Adrenal gland (tissue), 12 donors: ENCODE results near the gene GIMAP1. TPM values are rescaled to one million over a fixed set of nuclear protein-coding genes. Genes with fewer than 3 reads are reported as not detected.

ENCODE experiments used
- DNase-seq, 7 donors: peaks; one replicate each; pipeline ENCODE4 v3.0.0-alpha.2; 2019 to 2020
- H3K27ac ChIP-seq, 5 donors: fragments of 200-600 bp; sonication (generic) in 4 of 5; 1 replicate in 3 of 5; 2 replicates in 2 of 5; pipeline versions ENCODE4 v1.5.1 to v1.8.0; 2016 to 2020; ENCODE audit warnings: mild to moderate bottlenecking in 1 of 5
- H3K27me3 ChIP-seq: fragments of 200-600 bp; 2 replicates; pipeline ENCODE4 v1.8.0; 2021
- H3K36me3 ChIP-seq, 2 donors: fragments of 200-600 bp; replicated peaks in 1 of 2; 1 replicate in 1 of 2; 2 replicates in 1 of 2; pipeline versions ENCODE4 v1.5.1 to v1.8.0; 2018 to 2022
- H3K4me1 ChIP-seq, 2 donors: fragments of 200-600 bp; replicated peaks in 1 of 2; 1 replicate in 1 of 2; 2 replicates in 1 of 2; pipeline versions ENCODE4 v1.5.1 to v1.8.0; 2018 to 2021
- H3K4me3 ChIP-seq, 4 donors: fragments of 200-600 bp; sonication (generic) in 3 of 4; one replicate each; pipeline ENCODE4 v1.5.1; 2016 to 2018
- H3K9me3 ChIP-seq, 3 donors: fragments of 200-600 bp; sonication (generic) in 1 of 3; replicated peaks in 1 of 3; 1 replicate in 2 of 3; 2 replicates in 1 of 3; pipeline versions ENCODE4 v1.5.1 to v1.8.0; 2016 to 2021
- POLR2A ChIP-seq, 2 donors: fragments of 450-650 bp; IDR thresholded peaks; one replicate each; pipeline ENCODE4 v1.6.1; 2017; ENCODE audit warnings: antibody characterized with exemption in 2 of 2, mild to moderate bottlenecking in 2 of 2, moderate library complexity in 1 of 2
- WGBS, 4 donors: extraction: QIAGEN DNeasy Blood & Tissue Kit in 2 of 4; methylation state at CpG; one replicate each; pipeline versions ENCODE4 v1.1.5 to v1.1.7; 2013 to 2017; 5-methylcytosine and 5-hydroxymethylcytosine counted together
- intact Hi-C, 2 donors: fragments of 100-400 bp; cut with DNase I; formaldehyde crosslinking; loops; one replicate each; pipeline versions ENCODE4 v1.14.1 to v1.15.0; 2022 to 2023
- polyA plus RNA-seq, 3 donors: library from polyadenylated mRNA; stranded (reverse); fragments of 200-250 nt in 2 of 3; fragments of 350-450 nt in 1 of 3; fragmentation: Illumina TruSeq in 1 of 3; extraction: RNeasy Lipid Tissue Mini Kit (QIAGEN cat#74804) in 1 of 3; gene quantifications; one replicate each; pipeline ENCODE4 v1.2.3, GENCODE V29; 2013 to 2014
- total RNA-seq, 9 donors: library from RNA; depleted of rRNA in 4 of 9; stranded (reverse); fragments of >200 nt in 4 of 9; fragments of 120-200 nt in 1 of 9; fragmentation: NEBNext Ultra II Directional in 1 of 9; extraction: Animal tissue kit (Norgen Biotek cat#: 25700) in 1 of 9; gene quantifications; one replicate each; pipeline versions ENCODE4 v1.1.0 to v1.2.4, GENCODE V29; 2013 to 2023
- TF ChIP-seq, protein P1 (sequence below), 6 experiments: fragments of 450-650 bp in 4 of 6; fragments of 200-600 bp in 2 of 6; sonication (generic) in 1 of 6; IDR thresholded peaks; 1 replicate in 5 of 6; 2 replicates in 1 of 6; pipeline versions ENCODE4 v1.5.1 to v1.8.0; 2016 to 2021; ENCODE audit warnings: antibody characterized with exemption in 6 of 6, mild to moderate bottlenecking in 2 of 6, moderate library complexity in 1 of 6
- donor health status: healthy with polysubstance abuse.
- donor health status: Bipolar disorder and iron deficiency.
- donor health status: DM: yes; HTN: yes; CAD: no.
- donor health status: DM: no; HTN: no; CAD: no.
- donor health status: DM: no; HTN: no; CAD: no.
- donor health status: DM: yes; HTN: yes; CAD: no.

GIMAP1 gene
- total and polyA plus RNA-seq, 12 donors = 1.5 to 11.2 (median 5.6) TPM

DNA sequence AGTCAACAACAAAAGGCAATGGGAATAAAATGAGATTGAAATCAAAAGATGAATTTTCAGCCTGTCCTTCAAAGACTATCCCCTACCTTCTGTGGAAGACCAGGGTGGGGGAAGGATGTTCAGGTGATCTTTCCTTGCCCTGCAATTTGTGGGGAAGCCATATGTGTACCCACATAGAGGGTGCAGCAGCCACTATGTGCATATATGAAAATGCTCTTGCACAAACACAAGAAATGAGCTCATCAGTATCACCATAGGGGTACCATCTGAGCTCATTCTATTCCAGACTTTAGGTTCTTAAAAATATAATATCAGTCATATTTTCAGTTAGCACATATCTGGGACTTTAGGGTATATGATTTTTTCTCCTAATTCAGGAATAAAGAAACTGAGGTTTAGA, 38.5 kb downstream of the GIMAP1 start:
- no peak for TF ChIP-seq POLR2A (IDR thresholded peaks at IDR 0.05)
- TF ChIP-seq, protein P1, sequence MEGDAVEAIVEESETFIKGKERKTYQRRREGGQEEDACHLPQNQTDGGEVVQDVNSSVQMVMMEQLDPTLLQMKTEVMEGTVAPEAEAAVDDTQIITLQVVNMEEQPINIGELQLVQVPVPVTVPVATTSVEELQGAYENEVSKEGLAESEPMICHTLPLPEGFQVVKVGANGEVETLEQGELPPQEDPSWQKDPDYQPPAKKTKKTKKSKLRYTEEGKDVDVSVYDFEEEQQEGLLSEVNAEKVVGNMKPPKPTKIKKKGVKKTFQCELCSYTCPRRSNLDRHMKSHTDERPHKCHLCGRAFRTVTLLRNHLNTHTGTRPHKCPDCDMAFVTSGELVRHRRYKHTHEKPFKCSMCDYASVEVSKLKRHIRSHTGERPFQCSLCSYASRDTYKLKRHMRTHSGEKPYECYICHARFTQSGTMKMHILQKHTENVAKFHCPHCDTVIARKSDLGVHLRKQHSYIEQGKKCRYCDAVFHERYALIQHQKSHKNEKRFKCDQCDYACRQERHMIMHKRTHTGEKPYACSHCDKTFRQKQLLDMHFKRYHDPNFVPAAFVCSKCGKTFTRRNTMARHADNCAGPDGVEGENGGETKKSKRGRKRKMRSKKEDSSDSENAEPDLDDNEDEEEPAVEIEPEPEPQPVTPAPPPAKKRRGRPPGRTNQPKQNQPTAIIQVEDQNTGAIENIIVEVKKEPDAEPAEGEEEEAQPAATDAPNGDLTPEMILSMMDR (IDR thresholded peaks at IDR 0.05) = no peak
- no peak overlapping the region for H3K27ac ChIP-seq
- intact Hi-C loops = loop anchor here in 1 of 2 donors (10.0 kb wide), 1 partner anchor 310 kb away; no protein-coding TSS in a partner anchor
- DNase-seq = no peak
- peaks cover 2% of the 10 kb centered on the region for H3K27me3 ChIP-seq
- H3K9me3 ChIP-seq = no peaks in the 10 kb centered on the region
- no peak overlapping the region for H3K4me3 ChIP-seq
- H3K4me1 ChIP-seq = peaks cover 0 to 3% of the 10 kb centered on the region in 2 donors
- no peaks in the 10 kb centered on the region for H3K36me3 ChIP-seq

- H3K4me1 ChIP-seq = peaks cover 0 to 3% of the 10 kb centered on the region in 2 donors
- intact Hi-C loops = loop anchor here in 1 of 2 donors (10.0 kb wide), 1 partner anchor 311 kb away; no protein-coding TSS in a partner anchor
- WGBS, 4 donors = 61 to 75% (median 69%) methylated on average over 4 of the region's 4 CpGs
- peaks cover 2% of the 10 kb centered on the region for H3K27me3 ChIP-seq
- H3K27ac ChIP-seq = peak overlapping the region in 1 of 5 donors; percentile 45
- H3K4me3 ChIP-seq = no peak overlapping the region
- TF ChIP-seq, protein P1 (IDR thresholded peaks at IDR 0.05) = no peak
- TF ChIP-seq POLR2A (IDR thresholded peaks at IDR 0.05) = no peak
- H3K36me3 ChIP-seq = no peaks in the 10 kb centered on the region
- H3K9me3 ChIP-seq = no peaks in the 10 kb centered on the region
- peak in 1 of 7 donors; percentile 24 for DNase-seq
Measured at GRCh38 chr7:150755473-150756099, 39.2 kb downstream of the GIMAP1 start.

GRCh38 chr7:150756166-150756565, 39.8 kb downstream of the GIMAP1 start:
- H3K4me1 ChIP-seq = peaks cover 0 to 3% of the 10 kb centered on the region in 2 donors
- H3K27me3 ChIP-seq = peaks cover 2% of the 10 kb centered on the region
- intact Hi-C loops = loop anchor here in 1 of 2 donors (10.0 kb wide), 1 partner anchor 311 kb away; no protein-coding TSS in a partner anchor
- H3K4me3 ChIP-seq = no peak overlapping the region
- peak overlapping the region in 1 of 5 donors; percentile 45 for H3K27ac ChIP-seq
- WGBS, 4 donors = 59 to 79% (median 64%) methylated on average over 3 of the region's 3 CpGs
- H3K9me3 ChIP-seq = no peaks in the 10 kb centered on the region
- TF ChIP-seq POLR2A (IDR thresholded peaks at IDR 0.05) = no peak
- TF ChIP-seq, protein P1 (IDR thresholded peaks at IDR 0.05) = no peak
- no peaks in the 10 kb centered on the region for H3K36me3 ChIP-seq
- no peak for DNase-seq

DNA sequence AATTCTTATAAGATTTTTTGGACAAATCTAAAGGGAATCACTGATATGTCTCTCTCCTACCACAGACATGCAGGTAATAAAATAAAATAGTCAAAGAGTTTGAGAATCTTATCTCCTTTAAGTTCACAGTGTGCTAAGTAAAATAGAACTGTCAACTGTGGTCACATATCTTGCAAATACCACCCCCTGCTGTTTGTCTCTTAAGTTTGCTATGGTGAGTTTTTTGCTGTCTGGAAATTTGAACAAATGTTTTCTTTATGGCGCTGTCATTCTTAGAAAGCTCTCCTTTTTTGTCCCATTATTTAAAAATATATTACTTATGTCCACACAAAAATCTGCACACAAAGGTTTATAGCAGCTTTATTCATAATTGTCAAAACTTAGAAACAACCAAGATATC, 40.4 kb downstream of the GIMAP1 start:
- intact Hi-C loops = loop anchor here in 1 of 2 donors (10.0 kb wide), 1 partner anchor 312 kb away; no protein-coding TSS in a partner anchor
- no peaks in the 10 kb centered on the region for H3K9me3 ChIP-seq
- no peak for TF ChIP-seq POLR2A (IDR thresholded peaks at IDR 0.05)
- TF ChIP-seq, protein P1 (IDR thresholded peaks at IDR 0.05) = peak in 4 of 6 experiments; percentile 39 to 49 (median 42)
- H3K27ac ChIP-seq = no peak overlapping the region
- H3K4me1 ChIP-seq = peaks cover 0 to 3% of the 10 kb centered on the region in 2 donors
- WGBS, 4 donors = 34 to 52% (median 47%) methylated on average over 1 of the region's 1 CpG
- no peak for DNase-seq
- no peaks in the 10 kb centered on the region for H3K36me3 ChIP-seq
- H3K27me3 ChIP-seq = peaks cover 2% of the 10 kb centered on the region
- no peak overlapping the region for H3K4me3 ChIP-seq
